Glomerular endothelial cell (primary cell): ENCODE data around the gene TRIM27. TPM values are rescaled to one million over a fixed set of nuclear protein-coding genes. Genes with fewer than 3 reads are reported as not detected.
"Not testable (repeated sequence)": the region's sequence is repeated elsewhere in the genome, so short reads cannot be mapped to it uniquely, and the experiment has no call there.

ENCODE experiments used
- DNase-seq: peaks from one replicate; pipeline ENCODE4 v3.0.0-alpha.2; 2011; ENCODE audit warnings: low read depth, low spot score; ENCODE audit errors: extremely low read depth
- total RNA-seq: library from RNA; depleted of rRNA; stranded (reverse); fragments of >200 nt; gene quantifications from 2 replicates; pipeline ENCODE4 v1.2.3, GENCODE V29; 2015

The TRIM27 gene
- total RNA-seq, 1 donor from 2014 or later = 85.6 TPM

- no peak for DNase-seq
These were observed 26.4 kb downstream of the TRIM27 start for GRCh38 chr6:28897369-28897745.

GRCh38 chr6:28896505-28897368 lies 27.0 kb downstream of the TRIM27 start:
- no peak for DNase-seq

DNA sequence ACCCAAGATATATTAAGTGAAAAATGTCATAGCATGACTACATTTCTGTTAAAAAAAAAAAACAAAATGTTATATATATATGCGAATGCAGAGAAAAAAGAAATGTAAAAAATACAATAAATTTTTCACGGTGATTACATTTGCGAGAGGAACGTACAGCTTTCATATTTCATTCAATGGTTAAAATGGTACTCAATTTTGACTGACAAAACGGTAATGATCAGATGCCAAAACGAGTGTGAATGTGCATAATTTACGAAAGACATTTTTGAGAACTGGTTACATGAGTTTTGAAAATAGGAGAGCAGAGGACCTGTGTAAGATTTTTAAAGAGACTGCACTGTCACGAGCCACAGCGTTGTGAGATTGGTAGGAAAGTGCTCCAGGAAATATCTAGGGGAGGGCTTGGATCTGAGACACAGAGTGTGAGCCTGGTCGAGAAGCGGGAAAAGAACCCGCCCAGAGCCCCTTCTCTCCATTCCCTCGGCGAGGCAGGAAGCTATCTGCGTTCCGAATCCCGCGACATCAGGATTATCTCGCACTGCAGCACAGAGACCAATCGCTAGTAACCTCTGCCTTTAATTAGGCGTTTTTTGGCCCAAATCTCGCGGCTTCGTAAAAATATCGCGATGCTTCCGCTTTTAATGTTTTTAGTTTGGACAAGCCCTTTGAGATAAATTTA lies 28.5 kb downstream of the TRIM27 start:
- DNase-seq = peak; percentile 98

DNA sequence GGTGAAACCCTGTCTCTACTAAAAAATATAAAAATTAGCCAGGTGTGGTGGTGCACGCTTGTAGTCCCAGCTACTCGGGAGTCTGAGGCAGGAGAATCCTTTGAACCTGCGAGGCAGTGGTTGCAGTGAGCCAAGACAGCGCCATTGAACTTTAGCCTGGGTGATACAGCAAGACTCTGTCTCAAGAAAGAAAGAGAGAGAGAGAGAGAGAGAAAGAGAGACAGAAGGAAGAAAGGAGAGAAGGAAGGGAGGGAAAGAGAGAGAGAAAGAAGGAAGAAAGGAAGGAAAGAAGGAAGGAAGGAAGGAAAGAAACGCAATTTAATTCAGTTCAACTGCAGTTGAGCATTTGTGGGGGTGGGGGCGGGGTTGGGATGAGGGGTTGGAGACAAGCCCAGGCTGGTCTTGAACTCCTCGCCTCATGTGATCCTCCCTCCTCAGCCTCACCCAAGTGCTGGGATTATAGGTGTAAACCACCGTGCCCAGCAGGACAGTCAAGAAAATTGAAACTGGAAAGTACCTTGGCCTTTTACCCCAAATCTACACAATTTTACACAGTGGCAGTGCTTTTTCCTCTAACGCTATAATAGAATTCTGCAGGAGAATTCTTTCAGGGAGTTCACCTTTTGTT lies 30.5 kb downstream of the TRIM27 start:
- no peak for DNase-seq

DNA sequence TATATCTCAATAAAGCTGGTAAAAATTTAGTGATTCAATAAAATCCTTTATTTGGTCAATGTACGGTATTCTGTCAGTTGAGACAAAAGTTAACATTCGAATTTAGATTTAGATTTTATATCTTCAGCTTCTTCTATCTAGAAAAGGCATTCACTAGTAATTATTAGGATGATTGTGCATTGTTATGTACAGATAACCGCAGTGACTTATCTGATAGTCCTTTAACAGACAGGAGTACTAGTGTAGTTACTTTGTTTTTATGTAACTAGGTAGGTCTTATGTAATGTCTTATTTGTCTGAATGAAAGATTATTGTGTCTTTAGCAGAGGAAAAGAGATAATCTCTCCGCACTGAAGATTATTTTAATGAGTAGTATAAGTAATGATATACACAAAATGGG lies 31.3 kb downstream of the TRIM27 start:
- no peak for DNase-seq

DNA sequence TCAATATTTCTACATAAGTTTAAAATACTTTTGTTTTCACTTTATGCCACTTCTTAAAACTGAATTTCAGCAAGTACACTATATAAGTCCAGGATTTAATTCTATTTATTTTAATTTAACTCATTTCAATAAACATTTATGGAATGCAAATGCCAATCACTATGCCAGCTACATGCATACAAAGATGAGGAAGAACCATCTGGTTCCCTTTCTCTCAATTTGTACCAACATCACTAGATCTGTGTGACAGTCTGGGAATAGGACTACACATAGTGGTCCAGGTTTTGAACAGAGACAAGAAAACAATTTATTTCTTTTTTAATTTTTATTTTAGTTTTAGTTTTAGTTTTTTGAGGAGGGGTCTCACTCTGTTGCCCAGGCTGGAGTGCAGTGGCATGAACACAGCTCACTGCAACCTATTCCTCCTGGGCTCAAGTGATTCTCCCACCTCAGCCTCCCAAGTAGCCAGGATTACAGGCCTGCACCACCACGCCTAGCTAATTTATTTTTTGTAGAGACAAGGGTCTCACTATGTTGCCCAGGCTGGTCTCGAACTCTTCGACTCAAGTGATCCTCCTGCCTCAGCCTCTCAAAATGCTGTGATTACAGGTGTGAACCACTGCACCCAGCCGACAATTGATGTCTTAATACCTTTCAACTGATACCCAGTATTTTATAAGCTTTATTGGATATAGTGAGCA lies 35.8 kb downstream of the TRIM27 start:
- DNase-seq = no peak

GRCh38 chr6:28886079-28886439 lies 37.7 kb downstream of the TRIM27 start:
- DNase-seq = no peak

DNA sequence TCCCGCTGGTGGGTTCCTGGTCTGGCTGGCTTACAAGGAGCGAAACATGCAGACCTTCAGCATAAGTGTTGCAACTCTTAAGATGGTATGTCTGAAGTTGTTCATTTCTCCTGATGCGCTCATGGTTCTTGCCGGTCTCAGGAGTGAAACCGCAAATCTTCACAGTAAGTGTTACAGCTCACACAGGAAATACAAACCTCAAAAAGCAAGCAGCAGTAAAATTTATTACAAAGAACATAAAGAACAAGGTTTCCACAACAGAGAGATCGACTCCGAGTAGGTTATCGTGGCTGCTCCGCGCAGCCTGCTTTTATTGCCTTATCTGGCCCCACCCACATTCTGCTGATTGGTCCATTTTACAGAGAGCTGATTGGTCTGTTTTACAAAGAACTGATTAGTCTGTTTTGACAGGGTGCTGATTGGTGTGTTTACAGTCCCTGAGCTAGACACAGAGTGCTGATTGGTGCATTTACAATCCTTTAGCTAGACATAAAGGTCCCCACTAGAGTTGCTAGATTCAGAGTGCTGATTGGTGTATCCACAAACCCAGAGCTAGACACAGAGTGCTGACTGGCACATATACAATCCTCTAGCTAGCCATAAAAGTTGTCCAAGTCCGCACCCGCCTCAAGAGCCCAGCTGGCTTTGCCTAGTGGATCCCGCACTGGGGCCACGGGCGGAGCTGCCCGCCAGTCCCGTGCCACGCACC lies 39.2 kb downstream of the TRIM27 start:
- DNase-seq = no peak

GRCh38 chr6:28880894-28881780 lies 42.6 kb downstream of the TRIM27 start:
- DNase-seq = no peak

- no peak for DNase-seq
These were observed 43.3 kb downstream of the TRIM27 start for GRCh38 chr6:28880519-28880893.

DNA sequence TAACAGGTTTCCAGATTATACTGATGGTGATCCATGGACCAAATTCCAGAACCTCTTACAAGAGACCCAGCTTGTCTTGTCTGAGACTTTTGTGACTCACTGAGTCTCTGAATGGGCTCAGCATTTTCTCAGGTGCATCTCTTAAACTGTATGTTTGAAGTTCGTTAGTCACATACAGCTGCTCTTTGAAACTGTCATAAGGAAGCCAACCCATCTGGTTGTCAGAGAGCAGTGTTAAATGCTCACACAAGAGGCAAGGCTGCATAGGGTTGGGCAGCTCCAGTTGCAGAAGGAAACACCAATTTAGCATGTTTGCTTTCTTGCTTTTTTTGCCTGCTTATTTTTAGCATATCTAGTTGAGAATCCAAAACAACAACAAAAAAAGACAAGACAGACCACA lies 47.1 kb downstream of the TRIM27 start:
- no peak for DNase-seq

DNA sequence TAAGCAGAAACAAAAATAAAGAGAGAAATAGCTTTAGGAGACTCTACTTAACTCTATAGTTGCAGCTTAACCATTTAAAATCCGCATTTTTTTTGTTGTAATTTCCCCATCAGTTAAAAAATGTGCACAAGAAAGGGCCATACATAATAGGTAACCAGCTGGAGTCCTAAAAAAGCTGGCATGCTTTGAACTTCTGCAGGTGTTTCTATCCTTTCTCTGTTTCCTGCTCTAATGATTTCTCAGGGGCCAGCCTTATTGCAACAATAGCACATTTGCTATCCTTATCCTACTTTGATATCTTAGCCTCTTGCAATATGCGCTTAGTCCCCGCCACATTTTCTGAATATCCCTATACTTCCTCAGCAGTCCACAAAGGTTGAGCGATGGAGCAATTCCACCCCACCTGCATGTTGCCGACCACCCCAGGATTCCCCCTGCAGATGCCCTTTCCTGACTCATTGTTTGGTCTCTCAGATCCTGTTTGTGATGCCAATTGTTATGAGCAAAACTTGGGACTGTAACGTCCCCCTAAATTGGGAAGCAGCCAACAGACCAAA lies 48.5 kb downstream of the TRIM27 start:
- DNase-seq = no peak

GRCh38 chr6:28872157-28872817 lies 51.5 kb downstream of the TRIM27 start:
- not testable (repeated sequence) for DNase-seq

DNA sequence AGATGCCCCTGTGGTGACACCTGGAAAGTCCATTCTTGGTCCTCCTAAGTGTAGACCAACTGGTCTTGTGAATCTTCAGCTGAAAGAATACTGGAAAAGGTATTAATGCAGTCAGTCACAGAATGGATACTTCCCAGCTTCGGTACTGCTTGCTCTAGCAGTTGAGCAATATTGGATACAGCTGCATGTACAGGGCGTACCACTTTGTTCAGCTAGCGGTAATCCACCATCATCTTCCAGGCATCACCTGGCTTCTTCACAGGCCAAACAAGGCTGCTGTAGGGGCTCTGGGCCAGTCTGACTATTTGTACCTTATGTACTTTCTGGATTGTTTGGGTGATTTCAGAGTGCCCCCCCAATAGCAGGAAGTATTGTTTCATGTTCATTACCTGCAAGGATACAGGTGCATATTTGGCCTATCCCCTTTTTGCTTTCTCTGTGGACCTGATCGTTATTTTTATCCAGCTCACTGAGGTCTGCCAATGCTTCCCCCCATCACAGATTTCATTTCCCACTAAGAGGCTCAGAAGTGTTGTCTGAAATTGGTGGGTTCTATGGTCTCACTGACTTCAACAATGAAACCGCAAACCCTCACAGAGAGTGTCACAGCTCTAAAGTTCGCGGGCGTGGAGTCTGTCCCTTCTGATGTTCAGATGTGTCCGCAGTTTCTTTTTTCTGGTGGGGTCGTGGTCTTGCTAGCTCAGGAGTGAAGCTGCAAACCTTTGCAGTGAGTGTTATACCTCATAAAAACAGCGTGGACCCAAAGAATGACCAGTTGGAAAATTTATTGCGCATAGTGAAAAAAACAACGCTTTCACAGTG lies 52.2 kb downstream of the TRIM27 start:
- DNase-seq = no peak

DNA sequence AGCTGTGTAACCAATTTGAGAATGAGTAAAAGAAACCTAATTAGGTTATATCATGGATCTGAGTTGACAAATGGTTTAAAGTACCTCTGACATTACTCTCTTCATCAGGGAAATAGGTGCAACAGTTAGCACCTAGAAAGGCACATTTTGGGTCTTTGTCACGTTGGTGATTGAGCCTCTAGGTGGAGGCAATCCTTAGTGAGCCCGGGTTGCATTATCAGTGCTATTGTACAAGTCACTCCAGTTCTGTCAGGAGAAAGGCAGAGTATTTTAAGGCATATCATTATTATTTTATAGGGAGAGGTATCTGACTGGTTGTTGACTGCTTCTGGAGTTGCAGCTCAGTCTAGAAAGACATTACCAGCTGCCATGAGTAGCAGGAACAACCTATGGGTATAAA lies 54.9 kb downstream of the TRIM27 start:
- DNase-seq = no peak

DNA sequence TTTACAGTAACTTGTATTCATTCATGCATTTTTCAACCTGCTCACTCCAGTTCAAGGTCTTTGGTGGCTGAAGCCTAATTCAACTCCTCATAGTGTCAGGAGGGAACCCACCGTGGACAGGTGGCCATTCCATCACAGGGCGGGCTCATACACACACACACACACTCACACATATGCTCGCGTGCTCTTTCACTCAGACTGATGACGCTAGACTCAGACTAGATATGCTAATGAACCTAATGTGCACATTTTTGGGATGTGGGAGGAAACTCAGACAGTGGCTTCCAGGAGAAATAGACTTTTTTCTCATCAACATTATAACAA lies 56.7 kb downstream of the TRIM27 start:
- no peak for DNase-seq

- not testable (repeated sequence) for DNase-seq
These were observed 57.3 kb downstream of the TRIM27 start for GRCh38 chr6:28866205-28867085.
